Transverse colon (tissue), 4 donors: Measurements from ENCODE around the gene POU5F2.

Experiments used
- CTCF ChIP-seq, 5 experiments: fragments of 200-600 bp in 3 of 5; fragments of 450-650 bp in 2 of 5; sonication (generic) in 3 of 5; IDR thresholded peaks; 1 replicate in 2 of 5; 2 replicates in 3 of 5; pipeline ENCODE4 v1.5.1; 2016 to 2017; ENCODE audit warnings: antibody characterized with exemption in 5 of 5, inconsistent platforms in 3 of 5, mild to moderate bottlenecking in 2 of 5, moderate library complexity in 1 of 5
- EP300 ChIP-seq: sonication (generic); formaldehyde crosslinking; IDR thresholded peaks from one replicate; pipeline ENCODE4 v1.6.1; 2017; ENCODE audit warnings: antibody characterized with exemption, low read depth
- POLR2A ChIP-seq: fragments of 450-650 bp; IDR thresholded peaks from one replicate; pipeline ENCODE4 v1.6.1; 2016; ENCODE audit warnings: antibody characterized with exemption, mild to moderate bottlenecking, moderate library complexity
- POLR2AphosphoS5 ChIP-seq, 3 donors: sonication (generic); formaldehyde crosslinking; IDR thresholded peaks; one replicate each; pipeline ENCODE4 v1.6.1; 2016; ENCODE audit warnings: antibody characterized with exemption in 3 of 3

- TF ChIP-seq CTCF (IDR thresholded peaks at IDR 0.05), result no peak
- TF ChIP-seq POLR2A, result no peak
- no peak for TF ChIP-seq POLR2AphosphoS5 (IDR thresholded peaks at IDR 0.05)
- TF ChIP-seq EP300, result no peak
These were observed 26.1 kb downstream of the POU5F2 start for GRCh38 chr5:93715327-93715726.
